ENCODE results near the gene SPAG7. TPM values are rescaled to one million over a fixed set of nuclear protein-coding genes. Genes with fewer than 3 reads are reported as not detected.

SPAG7 gene
- total RNA-seq, 4 donors from 2014 or later: 37.5 to 67.6 (median 54.1) TPM

DNA sequence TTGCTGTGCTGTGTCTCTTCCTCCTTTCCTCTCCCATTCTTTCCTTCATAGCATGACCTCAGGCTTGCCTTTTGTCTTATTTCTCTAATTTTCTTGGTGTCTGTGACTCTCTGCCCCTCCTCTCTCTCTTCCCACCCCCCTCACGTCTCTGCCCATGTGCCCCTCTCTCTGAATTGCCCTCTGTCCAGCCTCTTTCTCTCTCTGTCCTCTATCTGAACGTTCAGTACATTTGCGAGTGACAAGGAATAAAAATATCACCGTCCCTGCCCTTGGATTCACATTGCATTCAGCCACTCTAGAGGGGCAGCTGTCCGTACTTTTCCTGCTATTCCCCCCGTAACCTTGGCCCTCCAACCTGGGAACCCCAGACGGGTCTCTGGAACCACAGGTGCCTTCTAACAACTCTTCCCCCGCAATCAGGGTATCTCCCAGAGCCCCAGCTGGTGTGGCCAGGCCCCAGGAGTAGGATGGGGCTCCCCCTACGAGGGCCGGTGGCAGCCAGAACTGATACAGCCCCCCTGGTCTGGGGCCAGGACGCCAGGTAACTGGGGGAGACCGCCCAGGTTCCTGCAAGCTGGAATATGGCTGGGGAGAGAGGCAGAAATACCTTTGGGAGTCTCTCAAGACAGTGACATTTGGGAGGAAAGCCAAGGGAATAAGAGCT is 31.9 kb upstream of the SPAG7 start:
- TF ChIP-seq, protein P1, sequence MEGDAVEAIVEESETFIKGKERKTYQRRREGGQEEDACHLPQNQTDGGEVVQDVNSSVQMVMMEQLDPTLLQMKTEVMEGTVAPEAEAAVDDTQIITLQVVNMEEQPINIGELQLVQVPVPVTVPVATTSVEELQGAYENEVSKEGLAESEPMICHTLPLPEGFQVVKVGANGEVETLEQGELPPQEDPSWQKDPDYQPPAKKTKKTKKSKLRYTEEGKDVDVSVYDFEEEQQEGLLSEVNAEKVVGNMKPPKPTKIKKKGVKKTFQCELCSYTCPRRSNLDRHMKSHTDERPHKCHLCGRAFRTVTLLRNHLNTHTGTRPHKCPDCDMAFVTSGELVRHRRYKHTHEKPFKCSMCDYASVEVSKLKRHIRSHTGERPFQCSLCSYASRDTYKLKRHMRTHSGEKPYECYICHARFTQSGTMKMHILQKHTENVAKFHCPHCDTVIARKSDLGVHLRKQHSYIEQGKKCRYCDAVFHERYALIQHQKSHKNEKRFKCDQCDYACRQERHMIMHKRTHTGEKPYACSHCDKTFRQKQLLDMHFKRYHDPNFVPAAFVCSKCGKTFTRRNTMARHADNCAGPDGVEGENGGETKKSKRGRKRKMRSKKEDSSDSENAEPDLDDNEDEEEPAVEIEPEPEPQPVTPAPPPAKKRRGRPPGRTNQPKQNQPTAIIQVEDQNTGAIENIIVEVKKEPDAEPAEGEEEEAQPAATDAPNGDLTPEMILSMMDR (IDR thresholded peaks at IDR 0.05; ENCODE audit: low read depth): no peak

DNA sequence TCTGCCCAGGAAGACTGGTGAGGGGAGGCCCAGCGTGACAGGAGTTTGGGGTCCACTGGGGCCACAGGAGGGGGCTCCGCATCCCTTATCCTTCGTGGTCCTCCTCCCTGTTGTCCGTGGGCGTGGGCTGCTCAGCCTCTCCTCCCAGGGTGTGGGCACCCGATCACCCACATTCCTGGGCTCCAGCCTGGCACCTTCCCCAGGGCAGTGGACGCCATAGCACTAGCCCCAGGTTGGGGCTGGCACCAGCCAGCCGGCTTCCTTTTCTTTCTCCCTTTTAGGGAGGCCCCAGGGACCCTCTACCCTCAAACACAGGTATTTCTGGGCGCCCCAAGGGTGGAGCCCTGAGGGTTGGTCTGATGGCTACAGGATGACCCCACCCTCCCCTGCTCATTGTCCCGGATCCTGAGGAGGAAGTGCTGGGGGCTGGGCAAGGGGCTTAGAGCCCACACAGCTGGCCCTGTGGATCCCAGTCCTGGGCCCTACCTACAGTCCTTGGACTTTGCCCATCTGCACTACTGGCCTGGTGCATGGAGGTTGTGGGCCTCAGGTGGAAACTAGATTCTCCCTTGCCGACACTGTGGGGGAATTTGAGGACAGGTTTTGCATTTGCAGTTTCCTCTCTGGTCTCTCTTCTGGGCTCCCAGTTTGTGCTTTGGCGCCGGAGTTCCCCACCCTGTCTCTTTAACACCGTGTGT is 31.3 kb upstream of the SPAG7 start:
- TF ChIP-seq, protein P1 (IDR thresholded peaks at IDR 0.05; ENCODE audit: low read depth): no peak

DNA sequence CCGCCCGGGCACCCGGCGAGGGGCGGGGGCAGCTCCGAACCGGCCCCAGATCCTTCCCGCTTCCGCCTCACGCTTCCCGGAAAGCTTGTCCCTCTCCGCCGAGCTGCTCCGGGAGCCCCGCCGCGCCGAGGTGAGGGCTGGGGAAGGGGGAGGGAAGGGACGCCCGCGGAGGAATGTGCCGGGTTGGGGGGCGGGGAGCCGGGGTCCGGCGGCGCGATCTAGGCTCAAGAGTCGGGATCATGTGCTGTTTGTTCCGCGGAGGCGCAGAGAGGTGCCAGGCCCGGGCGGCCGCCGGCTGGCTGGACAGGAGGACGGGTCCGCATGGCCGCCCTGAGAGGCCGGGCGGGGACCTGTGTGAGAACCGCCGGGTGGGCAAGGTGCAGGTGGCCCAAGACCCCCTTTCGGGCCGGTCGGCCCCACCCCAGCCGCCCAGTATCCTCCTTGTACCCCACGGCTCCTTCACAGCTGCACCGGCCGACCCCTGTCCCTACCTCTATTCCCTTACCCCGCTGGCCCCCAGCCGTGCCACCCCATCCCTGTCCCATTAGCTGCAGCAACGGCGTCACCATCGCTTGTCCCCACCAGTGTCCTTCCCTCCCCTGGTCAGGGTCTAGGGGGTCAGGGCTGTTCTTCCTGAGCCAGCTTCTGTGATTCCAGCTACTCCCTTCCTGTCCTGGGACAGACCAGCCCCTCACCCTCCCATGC is 30.6 kb upstream of the SPAG7 start:
- TF ChIP-seq, protein P1 (IDR thresholded peaks at IDR 0.05; ENCODE audit: low read depth): no peak

DNA sequence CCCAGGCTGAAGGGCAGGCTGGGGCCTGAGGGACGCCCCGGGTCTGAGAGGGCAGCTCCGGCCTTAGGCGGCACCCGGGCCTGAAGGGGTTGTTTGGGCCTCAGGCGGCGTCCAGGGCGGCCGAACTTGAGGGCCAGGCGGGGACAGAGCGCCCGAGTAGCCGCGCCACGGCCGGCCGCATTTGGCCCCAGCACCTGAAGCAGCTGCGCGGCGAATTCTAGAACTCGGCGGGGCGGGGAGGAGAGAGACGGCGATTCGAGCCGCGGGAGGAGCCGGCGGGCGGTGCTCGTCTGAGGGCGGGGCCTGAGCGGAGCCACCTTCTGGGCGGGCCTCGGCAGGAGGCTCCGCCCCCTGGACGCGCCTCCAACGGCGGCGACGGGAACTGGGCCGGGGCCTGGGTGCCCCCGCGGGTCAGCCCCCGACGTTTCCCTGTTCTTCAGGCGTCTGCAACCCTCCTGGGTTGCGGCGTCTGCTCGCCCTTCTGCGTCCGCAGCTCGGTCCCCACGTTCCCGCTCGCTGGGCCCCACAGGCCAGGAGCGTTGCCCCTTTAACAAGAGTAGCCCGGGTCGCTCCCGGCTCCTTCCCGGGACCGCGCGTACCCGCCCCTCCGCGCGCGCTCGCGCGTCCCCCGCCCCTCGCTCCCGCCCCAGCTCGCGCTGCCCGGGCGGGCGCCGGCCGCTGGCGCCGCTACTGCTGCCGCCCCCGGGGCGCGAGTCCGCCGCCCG is 29.8 kb upstream of the SPAG7 start, which contains the start of the genes INCA1 and KIF1C:
INCA1 (minus strand) TSS at position 221 of the 725 bp plus-strand sequence. CDS start 3,085 bp downstream, outside the sequence.
KIF1C (plus strand) TSS at position 649 of the 725 bp plus-strand sequence. CDS start 2,297 bp downstream, outside the sequence.
- TF ChIP-seq, protein P1 (IDR thresholded peaks at IDR 0.05; ENCODE audit: low read depth): no peak

DNA sequence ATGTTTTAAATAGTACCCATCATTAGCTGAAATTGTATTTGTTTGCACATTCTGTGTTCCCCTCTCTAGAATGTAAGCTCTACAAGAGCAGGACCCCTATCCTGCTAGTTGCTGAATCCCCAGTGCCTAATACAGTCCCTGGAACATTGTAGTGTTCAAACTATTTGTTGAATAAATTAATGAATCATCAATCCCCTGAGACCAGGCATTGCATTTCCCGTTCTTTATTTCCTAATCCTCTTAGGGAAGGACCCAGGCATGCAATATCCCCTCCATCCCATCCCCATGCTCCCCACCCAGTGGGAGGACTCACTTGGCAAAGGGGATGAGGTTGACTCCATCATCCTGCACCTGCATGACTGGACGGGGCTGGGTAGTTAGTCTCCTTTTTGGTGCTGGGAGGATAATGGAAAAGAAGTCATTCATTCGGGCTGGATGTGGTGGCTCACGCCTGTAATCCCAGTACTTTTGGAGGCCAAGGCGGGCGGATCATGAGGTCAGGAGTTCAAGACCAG is 26.5 kb upstream of the SPAG7 start:
- TF ChIP-seq, protein P1 (IDR thresholded peaks at IDR 0.05; ENCODE audit: low read depth): no peak

DNA sequence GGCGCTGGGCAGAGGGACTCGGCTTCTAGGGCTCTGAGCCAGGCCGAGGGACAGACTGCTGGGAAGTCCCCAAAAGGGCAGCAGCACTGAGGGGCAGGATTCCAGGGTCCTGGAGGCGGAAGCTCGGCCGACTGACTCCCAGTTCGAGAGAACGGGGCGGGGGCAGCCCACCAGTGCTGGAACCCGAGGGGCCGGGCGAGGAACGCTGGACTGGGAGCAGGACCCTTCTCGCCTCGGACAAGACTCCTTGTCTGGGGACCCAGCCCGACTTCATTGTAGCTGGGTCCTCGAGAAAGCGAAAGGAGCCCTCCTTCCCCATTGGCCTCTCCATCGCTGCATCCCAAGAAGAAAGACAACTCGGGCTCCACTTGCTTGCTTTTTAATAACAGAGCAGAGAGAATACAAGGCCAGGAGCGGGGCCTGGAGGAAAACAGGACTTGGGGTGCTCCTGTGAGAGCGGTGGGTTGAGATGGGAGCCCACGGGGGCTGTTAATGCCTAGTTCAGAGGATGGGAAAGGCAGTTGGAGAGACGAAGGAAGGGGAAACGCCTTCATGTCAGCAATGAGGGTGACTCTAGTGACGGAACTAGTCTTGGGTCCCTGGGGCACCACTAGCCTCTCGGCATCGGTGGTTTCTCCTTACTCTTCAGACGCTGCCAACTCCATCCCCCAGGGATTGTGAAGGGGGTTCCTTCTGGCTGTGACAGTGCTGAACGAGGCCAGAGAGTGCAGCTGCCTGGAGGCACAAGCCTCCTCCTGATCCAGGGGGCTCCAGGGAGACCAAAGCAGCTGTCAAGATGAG is 20.4 kb upstream of the SPAG7 start:
- TF ChIP-seq, protein P1 (IDR thresholded peaks at IDR 0.05; ENCODE audit: low read depth): no peak
